Neural cell (in vitro differentiated cells): Measurements from ENCODE around the gene EBF3. TPM values are rescaled to one million over a fixed set of nuclear protein-coding genes. Genes with fewer than 3 reads are reported as not detected.

Source experiments
- H2AFZ ChIP-seq: fragments of 200-600, 300-800 bp; sonication (generic), shearing (Covaris generic); 2 replicates; pipeline ENCODE4 v1.6.0; 2014; ENCODE audit warnings: low read depth, mild to moderate bottlenecking, antibody characterized with exemption, low read length, moderate library complexity
- H3F3A ChIP-seq: fragments of 200-600 bp; shearing (Covaris generic); 2 replicates; pipeline ENCODE4 v1.6.1; 2016; ENCODE audit warnings: mild to moderate bottlenecking, moderate library complexity, mixed read lengths, antibody characterized with exemption, low read length; ENCODE audit not compliant: insufficient read depth, poor library complexity, severe bottlenecking
- H3K27ac ChIP-seq: fragments of 200-600, 300-800 bp; sonication (generic), shearing (Covaris generic); 2 replicates; pipeline ENCODE4 v1.5.1; 2014; ENCODE audit warnings: mild to moderate bottlenecking, low read length, moderate library complexity
- H3K27me3 ChIP-seq: fragments of 300-800, 200-600 bp; sonication (generic), shearing (Covaris generic); 2 replicates; pipeline ENCODE4 v1.6.0; 2014; ENCODE audit warnings: mild to moderate bottlenecking, low read depth, low read length, moderate library complexity; ENCODE audit not compliant: insufficient read depth
- H3K36me3 ChIP-seq: fragments of 300-800, 200-600 bp; sonication (generic), shearing (Covaris generic); 2 replicates; pipeline ENCODE4 v1.5.1; 2014; ENCODE audit warnings: mild to moderate bottlenecking, antibody characterized with exemption, low read length, moderate library complexity; ENCODE audit not compliant: insufficient read depth
- H3K4me2 ChIP-seq: fragments of 300-800, 200-600 bp; sonication (generic), shearing (Covaris generic); 2 replicates; pipeline ENCODE4 v1.6.0; 2014; ENCODE audit warnings: mild to moderate bottlenecking, low read length
- H3K4me3 ChIP-seq: fragments of 300-800, 200-600 bp; sonication (generic), shearing (Covaris generic); 2 replicates; pipeline ENCODE4 v1.5.1; 2014; ENCODE audit warnings: mild to moderate bottlenecking, low read length, moderate library complexity
- H3K79me2 ChIP-seq: fragments of 200-600 bp; shearing (Covaris generic); replicated peaks from 2 replicates; pipeline ENCODE4 v1.6.0; 2014; ENCODE audit warnings: mild to moderate bottlenecking, low read length, moderate library complexity; ENCODE audit not compliant: insufficient read depth
- H3K9ac ChIP-seq: fragments of 300-800, 200-600 bp; sonication (generic), shearing (Covaris generic); 2 replicates; pipeline ENCODE4 v1.6.1; 2016; ENCODE audit warnings: mild to moderate bottlenecking, low read length, mixed read lengths
- H3K9me2 ChIP-seq: fragments of 200-600 bp; shearing (Covaris generic); 2 replicates; pipeline ENCODE4 v1.6.1; 2016; ENCODE audit warnings: mild to moderate bottlenecking, low read length, mixed read lengths; ENCODE audit not compliant: insufficient read depth
- H3K9me3 ChIP-seq: fragments of 200-600, 300-800 bp; sonication (generic), shearing (Covaris generic); 2 replicates; pipeline ENCODE4 v1.6.1; 2016; ENCODE audit warnings: mild to moderate bottlenecking, mixed run types, low read length, moderate library complexity, mixed read lengths
- H4K20me1 ChIP-seq: fragments of 200-600 bp; shearing (Covaris generic); 2 replicates; pipeline ENCODE4 v1.6.1; 2016; ENCODE audit warnings: mild to moderate bottlenecking, mixed run types; ENCODE audit not compliant: insufficient read depth
- CTCF ChIP-seq: fragments of 450-650 bp; IDR thresholded peaks from 2 replicates; pipeline ENCODE4 v1.5.1; 2014; ENCODE audit warnings: antibody characterized with exemption, mild to moderate bottlenecking, moderate library complexity; ENCODE audit not compliant: poor library complexity, severe bottlenecking
- EP300 ChIP-seq: fragments of 450-650 bp; conservative IDR thresholded peaks from 2 replicates; pipeline ENCODE4 v1.6.1; 2014; ENCODE audit warnings: antibody characterized with exemption, mild to moderate bottlenecking, moderate library complexity; ENCODE audit not compliant: poor library complexity, severe bottlenecking
- EZH2 ChIP-seq: fragments of 200-600, 300-800 bp; shearing (Covaris generic), sonication (generic); IDR thresholded peaks from 2 replicates; pipeline ENCODE4 v1.6.1; 2014; ENCODE audit warnings: antibody characterized with exemption, low read length, borderline replicate concordance, mild to moderate bottlenecking; ENCODE audit not compliant: insufficient read depth, poor library complexity, severe bottlenecking
- MXI1 ChIP-seq: fragments of 450-650 bp; conservative IDR thresholded peaks from 2 replicates; pipeline ENCODE4 v1.6.1; 2014; ENCODE audit warnings: antibody characterized with exemption, mild to moderate bottlenecking; ENCODE audit not compliant: poor library complexity, severe bottlenecking
- POLR2AphosphoS5 ChIP-seq: IDR thresholded peaks from 2 replicates; pipeline ENCODE4 v1.6.1; 2012
- RAD21 ChIP-seq: fragments of 450-650 bp; conservative IDR thresholded peaks from 2 replicates; pipeline ENCODE4 v1.6.1; 2014; ENCODE audit warnings: antibody characterized with exemption, mild to moderate bottlenecking, moderate library complexity
- REST ChIP-seq: IDR thresholded peaks from 2 replicates; pipeline ENCODE4 v1.6.1; 2012; ENCODE audit warnings: borderline replicate concordance
- SMC3 ChIP-seq: fragments of 450-650 bp; conservative IDR thresholded peaks from 2 replicates; pipeline ENCODE4 v1.6.1; 2014; ENCODE audit warnings: antibody characterized with exemption, mild to moderate bottlenecking, moderate library complexity; ENCODE audit not compliant: poor library complexity
- TAF1 ChIP-seq: IDR thresholded peaks from 2 replicates; pipeline ENCODE4 v1.6.1; 2012; ENCODE audit warnings: low read depth
- polyA plus RNA-seq: library from polyadenylated mRNA; depleted of rRNA; stranded (reverse); fragments of >200 nt; gene quantifications from 2 replicates; pipeline ENCODE4 v1.2.3, GENCODE V29; 2014

EBF3 gene
- polyA plus RNA-seq, 1 donor from 2014 or later: 0.38 TPM

- no peak overlapping the region for H3K27ac ChIP-seq
- no peaks in the 10 kb centered on the region for H3K27me3 ChIP-seq
- no peak overlapping the region for H2AFZ ChIP-seq
- no peaks in the 10 kb centered on the region for H3K79me2 ChIP-seq
- no peak overlapping the region for H3K4me3 ChIP-seq
- H4K20me1 ChIP-seq: no peaks in the 10 kb centered on the region
- no peaks in the 10 kb centered on the region for H3K36me3 ChIP-seq
- H3K9me2 ChIP-seq: no peaks in the 10 kb centered on the region
- no peak overlapping the region for H3K4me2 ChIP-seq
- no peak for TF ChIP-seq SMC3
- no peak for TF ChIP-seq TAF1
- TF ChIP-seq CTCF: no peak
- no peak for TF ChIP-seq MXI1
- TF ChIP-seq EZH2: no peak
- TF ChIP-seq POLR2AphosphoS5: no peak
- no peak for TF ChIP-seq EP300
- no peak for TF ChIP-seq RAD21
- TF ChIP-seq REST: no peak
- H3K9me3 ChIP-seq: no peaks in the 10 kb centered on the region
- H3F3A ChIP-seq: no peaks in the 10 kb centered on the region
- H3K9ac ChIP-seq: no peak overlapping the region
Observed at GRCh38 chr10:129887381-129887905, 76.6 kb downstream of the EBF3 start.

- Histone ChIP-seq H2AFZ (no peak overlapping the region), H3K4me3 (no peak overlapping the region), H4K20me1 (no peaks in the 10 kb centered on the region), H3K27ac (no peak overlapping the region), H3F3A (no peaks in the 10 kb centered on the region), H3K4me2 (no peak overlapping the region), H3K79me2 (no peaks in the 10 kb centered on the region), H3K36me3 (no peaks in the 10 kb centered on the region), H3K9me3 (no peaks in the 10 kb centered on the region), H3K9me2 (no peaks in the 10 kb centered on the region), H3K9ac (no peak overlapping the region), H3K27me3 (no peaks in the 10 kb centered on the region)
- no peak for TF ChIP-seq POLR2AphosphoS5
Observed at GRCh38 chr10:129886263-129886662, 77.8 kb downstream of the EBF3 start.

GRCh38 chr10:129885526-129885925 lies 78.5 kb downstream of the EBF3 start:
- Histone ChIP-seq H4K20me1 (no peaks in the 10 kb centered on the region), H3K4me2 (no peak overlapping the region), H3F3A (no peaks in the 10 kb centered on the region), H3K9ac (no peak overlapping the region), H3K9me2 (no peaks in the 10 kb centered on the region), H3K4me3 (no peak overlapping the region), H3K36me3 (no peaks in the 10 kb centered on the region), H2AFZ (no peak overlapping the region), H3K79me2 (no peaks in the 10 kb centered on the region), H3K27me3 (no peaks in the 10 kb centered on the region), H3K9me3 (no peaks in the 10 kb centered on the region), H3K27ac (no peak overlapping the region)
- no peak for TF ChIP-seq MXI1
- no peak for TF ChIP-seq TAF1
- no peak for TF ChIP-seq POLR2AphosphoS5
- TF ChIP-seq EP300: no peak
- no peak for TF ChIP-seq REST
